CD14-positive monocyte (primary cell): ENCODE measurements around the gene TNNT1. TPM values are rescaled to one million over a fixed set of nuclear protein-coding genes. Genes with fewer than 3 reads are reported as not detected.

Experiments used
- DNase-seq, 3 donors: peaks; one replicate each; pipeline ENCODE4 v3.0.0-alpha.2; 2011 to 2022
- H2AFZ ChIP-seq: 2 replicates; pipeline ENCODE4 v1.6.0; 2012; ENCODE audit warnings: mild to moderate bottlenecking, low read depth, low read length, inconsistent platforms; ENCODE audit not compliant: insufficient read depth, poor library complexity, severe bottlenecking
- H3K27ac ChIP-seq, 2 donors: 1 replicate in 1 of 2; 2 replicates in 1 of 2; pipeline ENCODE4 v1.5.1; 2012 to 2013; ENCODE audit warnings: low read length in 2 of 2, control low read depth in 1 of 2, inconsistent platforms in 1 of 2, low read depth in 1 of 2, mild to moderate bottlenecking in 1 of 2
- H3K27me3 ChIP-seq, 2 donors: one replicate each; pipeline versions ENCODE4 v1.6.0 to v1.6.1; 2011 to 2013; ENCODE audit warnings: low read length in 2 of 2; ENCODE audit not compliant: control insufficient read depth in 2 of 2, insufficient read depth in 2 of 2
- H3K36me3 ChIP-seq, 2 donors: replicated peaks in 1 of 2; 1 replicate in 1 of 2; 2 replicates in 1 of 2; pipeline versions ENCODE4 v1.5.1 to v1.6.1; 2012 to 2013; ENCODE audit warnings: low read length in 2 of 2, control low read depth in 1 of 2, inconsistent platforms in 1 of 2, mild to moderate bottlenecking in 1 of 2; ENCODE audit not compliant: insufficient read depth in 2 of 2, control insufficient read depth in 1 of 2
- H3K4me1 ChIP-seq, 2 donors: 1 replicate in 1 of 2; 2 replicates in 1 of 2; pipeline versions ENCODE4 v1.5.1 to v1.6.1; 2012 to 2013; ENCODE audit warnings: low read length in 2 of 2, control low read depth in 1 of 2, inconsistent platforms in 1 of 2, mild to moderate bottlenecking in 1 of 2, moderate library complexity in 1 of 2; ENCODE audit not compliant: insufficient read depth in 2 of 2, control insufficient read depth in 1 of 2
- H3K4me2 ChIP-seq: replicated peaks from 2 replicates; pipeline ENCODE3; 2012; ENCODE audit warnings: low read length, moderate library complexity, mild to moderate bottlenecking; ENCODE audit not compliant: poor library complexity, severe bottlenecking; ENCODE audit errors: extremely low read depth
- H3K4me3 ChIP-seq, 3 experiments: fragments of 200-600 bp in 1 of 3; sonication (generic) in 1 of 3; replicated peaks in 1 of 3; 1 replicate in 2 of 3; 2 replicates in 1 of 3; pipeline ENCODE4 v1.5.1; 2011 to 2013; ENCODE audit warnings: low read length in 3 of 3, mild to moderate bottlenecking in 3 of 3, control low read depth in 2 of 3, low read depth in 2 of 3, inconsistent platforms in 1 of 3, moderate library complexity in 1 of 3
- H3K79me2 ChIP-seq: 2 replicates; pipeline ENCODE4 v1.6.0; 2012; ENCODE audit warnings: mild to moderate bottlenecking, control low read depth, inconsistent platforms, low read length, moderate library complexity; ENCODE audit not compliant: insufficient read depth
- H3K9ac ChIP-seq: 2 replicates; pipeline ENCODE4 v1.6.0; 2017; ENCODE audit warnings: low read length, mild to moderate bottlenecking; ENCODE audit not compliant: insufficient read depth, poor library complexity, severe bottlenecking
- H3K9me3 ChIP-seq, 2 donors: replicated peaks in 1 of 2; 1 replicate in 1 of 2; 2 replicates in 1 of 2; pipeline versions ENCODE4 v1.5.1 to v1.6.1; 2012 to 2013; ENCODE audit warnings: low read length in 2 of 2, control low read depth in 1 of 2; ENCODE audit not compliant: control insufficient read depth in 1 of 2, insufficient read depth in 1 of 2
- H4K20me1 ChIP-seq: 2 replicates; pipeline ENCODE4 v1.6.0; 2012; ENCODE audit warnings: mild to moderate bottlenecking, low read length, control low read depth, moderate library complexity; ENCODE audit not compliant: insufficient read depth
- H3K27ac Mint-ChIP-seq, 7 donors: one replicate each; pipeline ENCODE4 v1.8.0; 2020; ENCODE audit warnings: mild to moderate bottlenecking in 7 of 7, mixed read lengths in 7 of 7, moderate library complexity in 6 of 7, inconsistent platforms in 2 of 7
- H3K27me3 Mint-ChIP-seq, 3 donors: one replicate each; pipeline ENCODE4 v1.8.0; 2021 to 2022; ENCODE audit warnings: low read depth in 3 of 3, mild to moderate bottlenecking in 3 of 3, mixed read lengths in 3 of 3, moderate library complexity in 3 of 3, inconsistent platforms in 1 of 3
- H3K36me3 Mint-ChIP-seq, 2 donors: one replicate each; pipeline ENCODE4 v1.8.0; 2020; ENCODE audit warnings: mixed read lengths in 2 of 2, inconsistent platforms in 1 of 2, mild to moderate bottlenecking in 1 of 2
- H3K4me1 Mint-ChIP-seq: one replicate; pipeline ENCODE4 v1.8.0; 2020; ENCODE audit warnings: mild to moderate bottlenecking, mixed read lengths
- H3K4me3 Mint-ChIP-seq, 2 donors: one replicate each; pipeline ENCODE4 v1.8.0; 2020; ENCODE audit warnings: mild to moderate bottlenecking in 2 of 2, mixed read lengths in 2 of 2, moderate library complexity in 1 of 2
- H3K9me3 Mint-ChIP-seq, 7 donors: one replicate each; pipeline ENCODE4 v1.8.0; 2020 to 2022; ENCODE audit warnings: mixed read lengths in 7 of 7, mild to moderate bottlenecking in 6 of 7, moderate library complexity in 6 of 7, inconsistent platforms in 2 of 7
- WGBS: methylation state at CpG from one replicate; pipeline ENCODE4 v1.1.5; 2013; ENCODE audit warnings: missing lambda C conversion rate; ENCODE audit not compliant: insufficient coverage; 5-methylcytosine and 5-hydroxymethylcytosine counted together
- intact Hi-C, 2 donors: fragments of 100-400 bp; cut with micrococcal nuclease; formaldehyde crosslinking; loops; one replicate each; pipeline versions ENCODE4 v1.15.0 to v1.15.1; 2023
- polyA plus RNA-seq, 3 donors: library from polyadenylated mRNA; depleted of rRNA in 1 of 3; unstranded in 2 of 3; stranded (reverse) in 1 of 3; fragments of 300-500 nt in 2 of 3; fragments of >200 nt in 1 of 3; fragmentation: Illumina TruSeq in 2 of 3; gene quantifications; 1 replicate in 2 of 3; 2 replicates in 1 of 3; pipeline ENCODE4 v1.2.3, GENCODE V29; 2012 to 2021
- TF ChIP-seq, protein P1 (sequence below): fragments of 200-600 bp; IDR thresholded peaks from one replicate; pipeline ENCODE4 v1.8.0; 2022; ENCODE audit warnings: antibody characterized with exemption, mild to moderate bottlenecking

Gene TNNT1
- polyA plus RNA-seq, 3 donors, result 9.4 to 41.9 (median 9.8) TPM

DNA sequence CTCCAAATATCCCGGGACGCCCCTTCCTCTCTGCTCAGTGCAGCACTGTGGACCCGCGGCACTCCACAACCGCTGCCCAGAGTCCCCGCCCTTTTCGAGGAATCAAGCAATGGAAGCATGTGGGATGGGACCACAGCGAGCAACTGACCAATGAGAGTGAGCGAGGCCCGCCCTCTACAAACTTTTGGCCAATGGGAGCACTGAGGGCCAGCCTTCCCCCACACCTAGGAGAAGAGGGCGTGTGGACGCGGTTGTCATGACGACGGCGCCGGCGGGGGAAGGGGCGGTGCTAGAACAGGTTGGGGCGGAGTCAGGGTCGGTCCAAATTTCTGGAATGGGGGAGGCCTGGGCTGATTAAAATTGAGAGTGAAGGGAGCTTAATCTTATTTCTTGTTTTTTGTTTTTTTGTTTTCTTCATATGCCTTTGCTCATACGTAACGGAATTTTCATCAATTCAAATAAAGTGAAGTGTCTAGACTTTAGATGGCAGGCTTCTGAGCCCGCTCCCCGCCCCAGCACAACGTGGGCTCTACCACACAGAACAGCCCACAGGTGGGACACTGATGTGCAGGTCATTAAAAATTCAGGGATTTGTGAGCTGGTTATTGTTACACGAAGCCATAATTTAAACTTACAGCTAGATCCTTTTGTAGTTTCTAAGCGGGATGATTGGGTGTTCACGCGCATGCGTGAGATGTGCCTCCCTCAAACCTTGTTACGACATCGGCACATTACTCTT lies 17.7 kb upstream of the TNNT1 start, which contains the start of gene DNAAF3:
Gene DNAAF3, minus strand, starts transcription at position 84 of the 739 bp plus-strand sequence. CDS start 200 bp downstream, outside the sequence.
- peaks cover 65 to 89% (median 87%) of the 10 kb centered on the region in 3 donors for H3K27me3 Mint-ChIP-seq
- peak within 1 kb of the TSS; percentile 64 for H3K4me2 ChIP-seq
- peak within 1 kb of the TSS in 3 of 7 donors; percentile 5 to 47 (median 41) for H3K27ac Mint-ChIP-seq
- H3K79me2 ChIP-seq, result no peaks in the 10 kb centered on the region
- 0% methylated on average over 7 of the region's 33 CpGs for WGBS
- no peak within 1 kb of the TSS for H3K9ac ChIP-seq
- peak within 1 kb of the TSS; percentile 29 for H2AFZ ChIP-seq
- peak; percentile 64 to 80 (median 70) for DNase-seq
- peak within 1 kb of the TSS in 1 of 3 experiments; percentile 55 for H3K4me3 ChIP-seq
- peaks cover 12% of the 10 kb centered on the region for H3K4me1 Mint-ChIP-seq
- no peak within 1 kb of the TSS for H3K27ac ChIP-seq
- peaks cover 15 to 18% of the 10 kb centered on the region in 2 donors for H3K4me1 ChIP-seq
- peaks cover 7 to 26% (median 10%) of the 10 kb centered on the region in 7 donors for H3K9me3 Mint-ChIP-seq
- peak within 1 kb of the TSS; percentile 60 to 92 for H3K4me3 Mint-ChIP-seq
- TF ChIP-seq, protein P1, sequence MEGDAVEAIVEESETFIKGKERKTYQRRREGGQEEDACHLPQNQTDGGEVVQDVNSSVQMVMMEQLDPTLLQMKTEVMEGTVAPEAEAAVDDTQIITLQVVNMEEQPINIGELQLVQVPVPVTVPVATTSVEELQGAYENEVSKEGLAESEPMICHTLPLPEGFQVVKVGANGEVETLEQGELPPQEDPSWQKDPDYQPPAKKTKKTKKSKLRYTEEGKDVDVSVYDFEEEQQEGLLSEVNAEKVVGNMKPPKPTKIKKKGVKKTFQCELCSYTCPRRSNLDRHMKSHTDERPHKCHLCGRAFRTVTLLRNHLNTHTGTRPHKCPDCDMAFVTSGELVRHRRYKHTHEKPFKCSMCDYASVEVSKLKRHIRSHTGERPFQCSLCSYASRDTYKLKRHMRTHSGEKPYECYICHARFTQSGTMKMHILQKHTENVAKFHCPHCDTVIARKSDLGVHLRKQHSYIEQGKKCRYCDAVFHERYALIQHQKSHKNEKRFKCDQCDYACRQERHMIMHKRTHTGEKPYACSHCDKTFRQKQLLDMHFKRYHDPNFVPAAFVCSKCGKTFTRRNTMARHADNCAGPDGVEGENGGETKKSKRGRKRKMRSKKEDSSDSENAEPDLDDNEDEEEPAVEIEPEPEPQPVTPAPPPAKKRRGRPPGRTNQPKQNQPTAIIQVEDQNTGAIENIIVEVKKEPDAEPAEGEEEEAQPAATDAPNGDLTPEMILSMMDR, result no peak
- peaks cover 10 to 11% of the 10 kb centered on the region in 2 donors for H3K9me3 ChIP-seq
- H4K20me1 ChIP-seq, result no peaks in the 10 kb centered on the region
- intact Hi-C loops, result loop anchor here in 1 of 2 donors (10.0 kb wide), 1 partner anchor 82 kb away; no protein-coding TSS in a partner anchor
- peaks cover 6 to 9% of the 10 kb centered on the region in 2 donors for H3K36me3 Mint-ChIP-seq
- H3K36me3 ChIP-seq, result no peaks in the 10 kb centered on the region
- peaks cover 13 to 73% of the 10 kb centered on the region in 2 donors for H3K27me3 ChIP-seq

DNA sequence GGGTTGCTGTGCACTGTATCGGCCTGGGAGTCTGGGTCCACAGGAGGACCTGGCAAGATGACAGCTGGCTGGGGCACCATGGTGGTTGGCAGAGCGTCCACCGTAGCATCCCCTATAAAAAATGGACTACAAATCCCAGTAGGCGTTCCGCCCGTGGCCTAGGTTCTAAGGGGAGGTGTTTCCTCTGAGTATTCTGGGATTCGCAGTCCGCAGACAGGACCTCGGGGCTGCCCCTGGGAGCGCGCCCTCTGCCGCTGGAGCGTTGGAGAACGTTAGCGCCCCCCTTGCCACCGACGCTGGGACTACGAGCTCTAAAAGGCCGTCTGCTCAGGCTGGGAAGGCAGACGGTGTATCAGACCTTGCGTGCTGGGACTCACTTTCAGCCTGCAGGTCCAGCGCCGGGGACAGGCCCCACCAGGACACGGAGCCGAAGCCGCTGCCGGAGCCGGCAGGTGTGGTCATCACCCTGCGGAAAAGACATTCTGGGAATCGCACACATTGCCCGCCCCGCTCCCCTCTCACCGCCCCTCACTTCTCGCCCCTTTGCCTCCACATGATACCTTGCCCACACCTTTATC lies 17.0 kb upstream of the TNNT1 start:
- Mint-ChIP-seq H3K27ac (peak overlapping the region in 1 of 7 donors; percentile 47), H3K9me3 (peaks cover 7 to 29% (median 11%) of the 10 kb centered on the region in 7 donors), H3K4me1 (peaks cover 12% of the 10 kb centered on the region), H3K27me3 (peaks cover 66 to 90% (median 87%) of the 10 kb centered on the region in 3 donors), H3K4me3 (peak overlapping the region; percentile 60 to 92), H3K36me3 (peaks cover 6 to 9% of the 10 kb centered on the region in 2 donors)
- peak overlapping the region in 1 of 3 experiments; percentile 55 for H3K4me3 ChIP-seq
- TF ChIP-seq, protein P1, result peak; percentile 15
- DNase-seq, result peak in 2 of 3 donors; percentile 22 to 51
- H3K4me2 ChIP-seq, result peak overlapping the region; percentile 64
- WGBS, result 2% methylated on average over 30 of the region's 34 CpGs
- peak overlapping the region; percentile 29 for H2AFZ ChIP-seq
- H3K36me3 ChIP-seq, result no peaks in the 10 kb centered on the region
- peaks cover 11 to 73% of the 10 kb centered on the region in 2 donors for H3K27me3 ChIP-seq
- H3K9ac ChIP-seq, result no peak overlapping the region
- H3K79me2 ChIP-seq, result no peaks in the 10 kb centered on the region
- H3K4me1 ChIP-seq, result peaks cover 15 to 18% of the 10 kb centered on the region in 2 donors
- H3K27ac ChIP-seq, result no peak overlapping the region
- no peaks in the 10 kb centered on the region for H4K20me1 ChIP-seq
- peaks cover 10 to 15% of the 10 kb centered on the region in 2 donors for H3K9me3 ChIP-seq
- intact Hi-C loops, result loop anchor here in 1 of 2 donors (10.0 kb wide), 1 partner anchor 81 kb away; no protein-coding TSS in a partner anchor
